Gastrocnemius medialis (tissue), 4 donors: ENCODE measurements around the gene ERCC4.
"Not testable (repeated sequence)": the region's sequence is repeated elsewhere in the genome, so short reads cannot be mapped to it uniquely, and the experiment has no call there.

Experiments used
- CTCF ChIP-seq, 5 experiments: fragments of 450-650 bp in 3 of 5; fragments of 200-600 bp in 2 of 5; sonication (generic) in 2 of 5; IDR thresholded peaks in 4 of 5; conservative IDR thresholded peaks in 1 of 5; 1 replicate in 4 of 5; 2 replicates in 1 of 5; pipeline ENCODE4 v1.5.1; 2016 to 2019; ENCODE audit warnings: antibody characterized with exemption in 5 of 5, mild to moderate bottlenecking in 3 of 5, moderate library complexity in 3 of 5
- POLR2A ChIP-seq, 2 donors: fragments of 450-650 bp; IDR thresholded peaks; one replicate each; pipeline ENCODE4 v1.6.1; 2017; ENCODE audit warnings: antibody characterized with exemption in 2 of 2, mild to moderate bottlenecking in 2 of 2, moderate library complexity in 2 of 2

DNA sequence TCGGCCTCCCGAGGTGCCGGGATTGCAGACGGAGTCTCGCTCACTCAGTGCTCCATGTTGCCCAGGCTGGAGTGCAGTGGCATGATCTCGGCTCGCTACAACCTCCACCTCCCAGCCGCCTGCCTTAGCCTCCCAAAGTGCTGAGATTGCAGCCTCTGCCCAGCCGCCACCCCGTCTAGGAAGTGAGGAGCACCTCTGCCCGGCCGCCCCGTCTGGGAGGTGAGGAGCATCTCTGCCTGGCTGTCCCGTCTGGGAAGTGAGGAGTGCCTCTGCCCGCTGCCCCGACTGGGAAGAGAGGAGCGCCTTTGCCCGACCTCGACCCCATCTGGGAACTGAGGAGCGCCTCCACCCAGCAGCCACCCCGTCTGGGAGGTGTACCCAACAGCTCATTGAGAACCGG lies 30.6 kb upstream of the ERCC4 start:
- not testable (repeated sequence) for TF ChIP-seq CTCF (IDR thresholded peaks at IDR 0.05 in 4 of 5, conservative IDR thresholded peaks at IDR 0.05 in 1 of 5); POLR2A (IDR thresholded peaks at IDR 0.05)
